CD4-positive, alpha-beta T cell treated with Interleukin-15 for 4 hours (primary cell): Measurements from ENCODE around the gene FAM120B.
A peak's percentile ranks its signal among the peaks of the same experiment; 100 is the strongest.
"Not testable (repeated sequence)": the region's sequence is repeated elsewhere in the genome, so short reads cannot be mapped to it uniquely, and the experiment has no call there.

Experiments
- DNase-seq: peaks from one replicate; pipeline ENCODE4 v3.0.0-alpha.2; 2020; ENCODE audit warnings: low spot score

The FAM120B gene

GRCh38 chr6:170306324-170307079, at the start of gene FAM120B:
Gene FAM120B (plus strand): TSS chr6:170306758. CDS start chr6:170317391, 10,633 bp downstream.
- peak; percentile 96 for DNase-seq

GRCh38 chr6:170257376-170257775, 49.2 kb upstream of the FAM120B start:
- DNase-seq, result no peak

GRCh38 chr6:170258407-170258806, 48.2 kb upstream of the FAM120B start:
- no peak for DNase-seq

- DNase-seq, result no peak
These were observed 47.3 kb upstream of the FAM120B start for GRCh38 chr6:170259278-170259677.

GRCh38 chr6:170260686-170261085, 45.9 kb upstream of the FAM120B start:
- no peak for DNase-seq

- DNase-seq, result no peak
These were observed 44.7 kb upstream of the FAM120B start for GRCh38 chr6:170261643-170262488.

GRCh38 chr6:170262489-170263088, 44.0 kb upstream of the FAM120B start:
- DNase-seq, result no peak

- no peak for DNase-seq
These were observed 43.1 kb upstream of the FAM120B start for GRCh38 chr6:170263410-170263809.

GRCh38 chr6:170264086-170264485, 42.5 kb upstream of the FAM120B start:
- DNase-seq, result no peak

- DNase-seq, result not testable (repeated sequence)
These were observed 41.9 kb upstream of the FAM120B start for GRCh38 chr6:170264644-170265043.

GRCh38 chr6:170265655-170266054, 40.9 kb upstream of the FAM120B start:
- DNase-seq, result no peak

GRCh38 chr6:170266061-170266825, 40.3 kb upstream of the FAM120B start:
- DNase-seq, result no peak

- no peak for DNase-seq
These were observed 38.9 kb upstream of the FAM120B start for GRCh38 chr6:170267688-170268087.

- DNase-seq, result no peak
These were observed 38.1 kb upstream of the FAM120B start for GRCh38 chr6:170268216-170269129.

- no peak for DNase-seq
These were observed 37.3 kb upstream of the FAM120B start for GRCh38 chr6:170269151-170269845.

- DNase-seq, result no peak
These were observed 36.6 kb upstream of the FAM120B start for GRCh38 chr6:170269846-170270541.

- DNase-seq, result no peak
These were observed 35.5 kb upstream of the FAM120B start for GRCh38 chr6:170270984-170271593.

GRCh38 chr6:170271771-170272314, 34.7 kb upstream of the FAM120B start:
- DNase-seq, result peak; percentile 78
